GM12875 (cell line): ENCODE results near the gene POT1.

Experiments
- H3K4me3 ChIP-seq: one replicate; pipeline ENCODE4 v1.5.1; 2011; ENCODE audit warnings: low read depth, low read length, control low read depth
- TF ChIP-seq, protein P1 (sequence below): IDR thresholded peaks from 2 replicates; pipeline ENCODE4 v1.5.1; 2011; ENCODE audit warnings: low read depth, mild to moderate bottlenecking, control low read depth, inconsistent platforms, low read length, moderate library complexity, borderline replicate concordance; ENCODE audit not compliant: insufficient read depth

POT1 gene

DNA sequence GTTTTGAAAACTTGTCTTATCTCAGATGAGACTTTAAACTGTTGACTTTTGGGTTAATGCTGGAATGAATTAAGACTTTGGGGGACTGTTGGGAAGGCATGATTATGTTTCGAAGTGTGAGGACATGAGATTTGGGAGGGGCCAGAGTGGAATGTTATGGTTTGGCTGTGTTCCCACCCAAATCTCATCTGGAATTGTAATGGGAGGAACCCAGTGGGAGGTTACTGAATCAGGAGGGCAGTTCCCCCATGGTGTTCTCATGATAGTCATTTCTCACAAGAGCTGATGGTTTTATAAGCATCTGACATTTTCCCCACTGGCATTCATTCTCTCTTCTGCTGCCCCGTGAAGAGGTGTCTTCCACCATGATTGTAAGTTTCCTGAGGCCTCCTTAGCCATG is 13.8 kb upstream of the POT1 start:
- H3K4me3 ChIP-seq, result no peak overlapping the region
- TF ChIP-seq, protein P1, sequence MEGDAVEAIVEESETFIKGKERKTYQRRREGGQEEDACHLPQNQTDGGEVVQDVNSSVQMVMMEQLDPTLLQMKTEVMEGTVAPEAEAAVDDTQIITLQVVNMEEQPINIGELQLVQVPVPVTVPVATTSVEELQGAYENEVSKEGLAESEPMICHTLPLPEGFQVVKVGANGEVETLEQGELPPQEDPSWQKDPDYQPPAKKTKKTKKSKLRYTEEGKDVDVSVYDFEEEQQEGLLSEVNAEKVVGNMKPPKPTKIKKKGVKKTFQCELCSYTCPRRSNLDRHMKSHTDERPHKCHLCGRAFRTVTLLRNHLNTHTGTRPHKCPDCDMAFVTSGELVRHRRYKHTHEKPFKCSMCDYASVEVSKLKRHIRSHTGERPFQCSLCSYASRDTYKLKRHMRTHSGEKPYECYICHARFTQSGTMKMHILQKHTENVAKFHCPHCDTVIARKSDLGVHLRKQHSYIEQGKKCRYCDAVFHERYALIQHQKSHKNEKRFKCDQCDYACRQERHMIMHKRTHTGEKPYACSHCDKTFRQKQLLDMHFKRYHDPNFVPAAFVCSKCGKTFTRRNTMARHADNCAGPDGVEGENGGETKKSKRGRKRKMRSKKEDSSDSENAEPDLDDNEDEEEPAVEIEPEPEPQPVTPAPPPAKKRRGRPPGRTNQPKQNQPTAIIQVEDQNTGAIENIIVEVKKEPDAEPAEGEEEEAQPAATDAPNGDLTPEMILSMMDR, result no peak

DNA sequence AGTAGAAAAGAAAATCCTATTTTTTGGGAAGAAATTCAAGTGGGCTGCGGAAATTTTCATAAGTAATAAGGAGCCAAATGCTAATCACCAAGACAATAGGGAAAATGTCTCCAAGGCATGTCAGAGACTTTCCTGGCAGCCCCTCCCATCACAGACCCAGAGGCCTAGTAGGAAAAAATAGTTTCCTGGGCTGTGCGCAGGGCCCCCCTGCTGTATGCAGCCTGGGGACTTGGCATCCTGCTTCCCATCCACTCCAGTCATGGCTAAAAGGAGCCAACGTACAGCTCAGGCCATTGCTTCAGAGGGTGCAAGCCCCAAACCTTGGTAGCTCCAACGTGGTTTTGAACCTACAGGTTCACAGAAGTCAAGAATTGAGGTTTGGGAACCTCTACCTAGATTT is 12.8 kb upstream of the POT1 start:
- TF ChIP-seq, protein P1, result no peak
- no peak overlapping the region for H3K4me3 ChIP-seq

DNA sequence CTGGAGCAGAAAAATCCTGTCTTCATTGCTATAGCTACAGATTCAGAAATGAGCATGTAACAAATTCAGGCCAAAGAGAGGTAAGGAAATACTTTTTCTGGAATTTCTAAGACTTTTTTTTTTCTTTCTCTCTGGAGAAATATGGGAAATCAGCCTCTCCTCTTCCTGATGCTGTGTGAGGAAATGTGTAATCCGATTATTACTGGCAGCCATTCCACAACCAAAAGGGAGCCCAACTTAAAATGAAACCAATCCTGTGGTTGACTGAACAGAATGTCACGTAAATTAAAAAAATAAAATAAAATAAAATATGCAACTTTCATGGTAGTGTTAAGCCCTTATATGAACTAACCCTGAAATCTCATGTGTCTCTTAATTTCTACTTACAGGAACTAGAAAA is 10.7 kb upstream of the POT1 start:
- H3K4me3 ChIP-seq, result no peak overlapping the region
- TF ChIP-seq, protein P1, result no peak

DNA sequence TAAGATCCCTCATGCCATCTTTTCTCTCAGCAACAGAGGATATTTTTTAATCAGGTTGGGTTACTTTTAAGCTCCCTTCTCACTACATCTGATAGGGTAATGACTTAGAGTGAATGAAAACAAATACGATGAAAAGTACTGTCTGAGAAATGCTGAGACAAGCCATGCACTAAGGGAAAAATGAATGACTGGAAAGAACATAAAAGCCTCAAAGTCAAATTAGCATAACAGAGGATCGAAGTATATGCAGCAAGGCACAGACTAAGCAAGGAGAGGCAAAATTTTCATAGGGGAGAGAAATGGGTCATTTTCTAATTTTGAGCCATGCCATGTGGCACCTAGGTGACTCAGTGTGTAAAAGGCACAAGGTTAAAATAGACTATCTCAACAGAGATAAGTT is 8.5 kb upstream of the POT1 start:
- H3K4me3 ChIP-seq, result no peak overlapping the region
- TF ChIP-seq, protein P1, result no peak

DNA sequence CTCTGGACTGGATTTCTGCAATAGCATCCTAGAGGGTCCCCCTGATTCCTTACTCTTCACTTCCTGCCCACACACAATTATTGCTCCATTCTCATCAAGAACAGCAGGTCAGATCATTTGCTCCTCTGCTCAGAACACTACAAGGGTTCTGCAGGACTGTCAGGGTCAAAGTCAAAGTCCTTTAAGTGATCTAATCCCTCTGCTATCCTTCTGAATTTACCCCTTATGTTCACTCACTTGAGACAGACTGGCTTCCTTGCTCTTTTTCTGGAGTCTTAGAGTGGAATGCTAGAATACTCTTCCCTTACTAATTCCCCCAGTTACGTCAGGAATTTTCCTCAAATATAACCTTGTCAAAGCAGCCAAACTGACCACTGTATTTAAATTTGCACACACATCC is 7.5 kb upstream of the POT1 start:
- TF ChIP-seq, protein P1, result no peak
- no peak overlapping the region for H3K4me3 ChIP-seq

DNA sequence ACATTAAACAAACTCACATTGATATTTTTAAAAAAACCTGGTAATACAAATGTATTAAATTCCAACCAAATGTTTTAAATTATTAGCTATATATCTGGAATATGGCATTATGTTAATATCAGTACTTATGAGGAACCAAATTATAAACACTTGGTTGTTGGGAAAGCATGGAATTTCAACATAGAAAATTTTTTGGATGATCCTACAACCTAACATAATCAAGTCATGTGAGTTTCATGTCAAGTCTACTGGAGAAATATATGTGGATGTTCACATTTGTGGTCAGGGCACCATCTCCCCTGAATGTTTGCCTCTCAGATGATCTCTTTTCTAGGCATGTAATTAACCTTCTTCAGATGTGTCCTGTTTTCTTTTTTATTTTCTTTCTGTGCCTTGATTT is 5.2 kb upstream of the POT1 start:
- H3K4me3 ChIP-seq, result no peak overlapping the region

More for the DNA sequence above, 5.2 kb upstream of the POT1 start:
- TF ChIP-seq, protein P1, result no peak
